Measurements from ENCODE around the gene CABP4.

GRCh38 chr11:67453816-67454732, 1.1 kb upstream of the CABP4 start:
- no peak for TF ChIP-seq EZH2 (IDR thresholded peaks at IDR 0.05; ENCODE audit: low read depth)
- no peak for TF ChIP-seq CTCF (conservative IDR thresholded peaks at IDR 0.05)
